ENCODE results near the gene CDH11. TPM values are rescaled to one million over a fixed set of nuclear protein-coding genes. Genes with fewer than 3 reads are reported as not detected.

The CDH11 gene
- total and polyA plus RNA-seq, 9 of the 15 experiments (the other 6 are each of a cell fraction or from before 2014, with no cell fraction given), result 0.18 TPM; not detected in 8

DNA sequence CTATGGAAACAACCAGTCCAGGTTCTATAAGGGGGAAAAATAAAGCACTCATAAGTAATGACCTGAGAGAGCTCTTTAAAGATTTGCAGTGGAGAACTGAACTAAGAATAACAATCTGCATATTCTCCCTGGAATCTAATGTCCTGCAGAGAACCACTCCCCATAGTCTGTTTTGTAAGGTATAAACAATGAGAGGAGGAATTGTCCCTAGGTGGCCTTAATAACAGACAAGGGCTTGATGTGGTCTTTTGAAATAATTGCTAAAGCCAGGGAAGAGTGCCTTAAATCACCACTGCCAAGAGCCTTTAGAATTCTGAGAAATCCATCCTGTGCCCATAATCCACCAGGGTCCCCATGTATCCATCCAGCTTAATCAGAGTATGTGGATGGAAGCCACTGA, 106.3 kb downstream of the CDH11 start:
- no peak for DNase-seq (ENCODE audit: extremely low read depth in 1 of 4, low spot score in 3 of 4)
- TF ChIP-seq, protein P1, sequence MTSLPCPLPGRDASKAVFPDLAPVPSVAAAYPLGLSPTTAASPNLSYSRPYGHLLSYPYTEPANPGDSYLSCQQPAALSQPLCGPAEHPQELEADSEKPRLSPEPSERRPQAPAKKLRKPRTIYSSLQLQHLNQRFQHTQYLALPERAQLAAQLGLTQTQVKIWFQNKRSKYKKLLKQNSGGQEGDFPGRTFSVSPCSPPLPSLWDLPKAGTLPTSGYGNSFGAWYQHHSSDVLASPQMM (CRISPR knock-in tag; IDR thresholded peaks at IDR 0.05), result no peak
- TF ChIP-seq, protein P2, sequence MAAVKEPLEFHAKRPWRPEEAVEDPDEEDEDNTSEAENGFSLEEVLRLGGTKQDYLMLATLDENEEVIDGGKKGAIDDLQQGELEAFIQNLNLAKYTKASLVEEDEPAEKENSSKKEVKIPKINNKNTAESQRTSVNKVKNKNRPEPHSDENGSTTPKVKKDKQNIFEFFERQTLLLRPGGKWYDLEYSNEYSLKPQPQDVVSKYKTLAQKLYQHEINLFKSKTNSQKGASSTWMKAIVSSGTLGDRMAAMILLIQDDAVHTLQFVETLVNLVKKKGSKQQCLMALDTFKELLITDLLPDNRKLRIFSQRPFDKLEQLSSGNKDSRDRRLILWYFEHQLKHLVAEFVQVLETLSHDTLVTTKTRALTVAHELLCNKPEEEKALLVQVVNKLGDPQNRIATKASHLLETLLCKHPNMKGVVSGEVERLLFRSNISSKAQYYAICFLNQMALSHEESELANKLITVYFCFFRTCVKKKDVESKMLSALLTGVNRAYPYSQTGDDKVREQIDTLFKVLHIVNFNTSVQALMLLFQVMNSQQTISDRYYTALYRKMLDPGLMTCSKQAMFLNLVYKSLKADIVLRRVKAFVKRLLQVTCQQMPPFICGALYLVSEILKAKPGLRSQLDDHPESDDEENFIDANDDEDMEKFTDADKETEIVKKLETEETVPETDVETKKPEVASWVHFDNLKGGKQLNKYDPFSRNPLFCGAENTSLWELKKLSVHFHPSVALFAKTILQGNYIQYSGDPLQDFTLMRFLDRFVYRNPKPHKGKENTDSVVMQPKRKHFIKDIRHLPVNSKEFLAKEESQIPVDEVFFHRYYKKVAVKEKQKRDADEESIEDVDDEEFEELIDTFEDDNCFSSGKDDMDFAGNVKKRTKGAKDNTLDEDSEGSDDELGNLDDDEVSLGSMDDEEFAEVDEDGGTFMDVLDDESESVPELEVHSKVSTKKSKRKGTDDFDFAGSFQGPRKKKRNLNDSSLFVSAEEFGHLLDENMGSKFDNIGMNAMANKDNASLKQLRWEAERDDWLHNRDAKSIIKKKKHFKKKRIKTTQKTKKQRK (IDR thresholded peaks at IDR 0.05; ENCODE audit: borderline replicate concordance, low read depth, low read length), result no peak
- TF ChIP-seq ZNF77 (CRISPR knock-in tag; IDR thresholded peaks at IDR 0.05) (no peak), ZEB2 (IDR thresholded peaks at IDR 0.05) (no peak), MED1 (CRISPR knock-in tag; IDR thresholded peaks at IDR 0.05; ENCODE audit: borderline replicate concordance) (no peak), SLC30A9 (CRISPR knock-in tag; IDR thresholded peaks at IDR 0.05) (no peak), ZNF41 (CRISPR knock-in tag; conservative IDR thresholded peaks at IDR 0.05) (no peak), HNRNPL (IDR thresholded peaks at IDR 0.05; ENCODE audit: low read depth, low read length) (no peak), PCBP1 (IDR thresholded peaks at IDR 0.05; ENCODE audit: low read depth, low read length, poor library complexity, severe bottlenecking) (no peak), ZBTB7A (IDR thresholded peaks at IDR 0.05; ENCODE audit: borderline replicate concordance, control insufficient read depth, low read depth, low read length) (no peak), ZNF644 (tag; IDR thresholded peaks at IDR 0.05; ENCODE audit: low read depth) (no peak), SMAD3 (CRISPR knock-in tag; conservative IDR thresholded peaks at IDR 0.05) (no peak)
- TF ChIP-seq, protein P3, sequence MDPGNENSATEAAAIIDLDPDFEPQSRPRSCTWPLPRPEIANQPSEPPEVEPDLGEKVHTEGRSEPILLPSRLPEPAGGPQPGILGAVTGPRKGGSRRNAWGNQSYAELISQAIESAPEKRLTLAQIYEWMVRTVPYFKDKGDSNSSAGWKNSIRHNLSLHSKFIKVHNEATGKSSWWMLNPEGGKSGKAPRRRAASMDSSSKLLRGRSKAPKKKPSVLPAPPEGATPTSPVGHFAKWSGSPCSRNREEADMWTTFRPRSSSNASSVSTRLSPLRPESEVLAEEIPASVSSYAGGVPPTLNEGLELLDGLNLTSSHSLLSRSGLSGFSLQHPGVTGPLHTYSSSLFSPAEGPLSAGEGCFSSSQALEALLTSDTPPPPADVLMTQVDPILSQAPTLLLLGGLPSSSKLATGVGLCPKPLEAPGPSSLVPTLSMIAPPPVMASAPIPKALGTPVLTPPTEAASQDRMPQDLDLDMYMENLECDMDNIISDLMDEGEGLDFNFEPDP (CRISPR knock-in tag; IDR thresholded peaks at IDR 0.05), result no peak
- TF ChIP-seq, protein P4, sequence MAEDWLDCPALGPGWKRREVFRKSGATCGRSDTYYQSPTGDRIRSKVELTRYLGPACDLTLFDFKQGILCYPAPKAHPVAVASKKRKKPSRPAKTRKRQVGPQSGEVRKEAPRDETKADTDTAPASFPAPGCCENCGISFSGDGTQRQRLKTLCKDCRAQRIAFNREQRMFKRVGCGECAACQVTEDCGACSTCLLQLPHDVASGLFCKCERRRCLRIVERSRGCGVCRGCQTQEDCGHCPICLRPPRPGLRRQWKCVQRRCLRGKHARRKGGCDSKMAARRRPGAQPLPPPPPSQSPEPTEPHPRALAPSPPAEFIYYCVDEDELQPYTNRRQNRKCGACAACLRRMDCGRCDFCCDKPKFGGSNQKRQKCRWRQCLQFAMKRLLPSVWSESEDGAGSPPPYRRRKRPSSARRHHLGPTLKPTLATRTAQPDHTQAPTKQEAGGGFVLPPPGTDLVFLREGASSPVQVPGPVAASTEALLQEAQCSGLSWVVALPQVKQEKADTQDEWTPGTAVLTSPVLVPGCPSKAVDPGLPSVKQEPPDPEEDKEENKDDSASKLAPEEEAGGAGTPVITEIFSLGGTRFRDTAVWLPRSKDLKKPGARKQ (CRISPR knock-in tag; IDR thresholded peaks at IDR 0.05), result no peak
- H3K4me2 ChIP-seq (ENCODE audit: insufficient read depth, low read length), result no peak overlapping the region
- in situ Hi-C loops (cut with MboI) (no loop called here), intact Hi-C loops (cut with micrococcal nuclease) (no loop called here)
- FAIRE-seq, result no peak
- POLR2A ChIA-PET, result no interaction called here
- H3K9me3 ChIP-seq (replicated peaks; ENCODE audit: control insufficient read depth, insufficient read depth, low read depth, low read length), result no peaks in the 10 kb centered on the region; the same call in 1 of the 2 replicates
- no peaks in the 10 kb centered on the region for H3K79me2 ChIP-seq (ENCODE audit: control insufficient read depth, insufficient read depth, low read length)
- H3K9me1 ChIP-seq (ENCODE audit: control insufficient read depth, insufficient read depth, low read length), result no peaks in the 10 kb centered on the region
- no peak overlapping the region for H3K9ac ChIP-seq (ENCODE audit: insufficient read depth in 1 of 2, low read depth in 2 of 2, low read length in 2 of 2)
- no TSS peak for BruUV-seq (replicated peaks)
- H3K36me3 ChIP-seq (ENCODE audit: control insufficient read depth, insufficient read depth, low read length), result no peaks in the 10 kb centered on the region
- no peak overlapping the region for H2AFZ ChIP-seq (ENCODE audit: low read depth, low read length)
- no peaks in the 10 kb centered on the region for H3K27me3 ChIP-seq (ENCODE audit: control insufficient read depth in 2 of 2, insufficient read depth in 2 of 2, low read length in 2 of 2)
- CTCF ChIA-PET (ENCODE audit: low intra/inter-chr PET ratio), result no interaction called here
- no peak overlapping the region for H3K27ac ChIP-seq (ENCODE audit: extremely low read depth, low read depth, low read length)
- H4K20me1 ChIP-seq (replicated peaks; ENCODE audit: control insufficient read depth, insufficient read depth, low read length), result no peaks in the 10 kb centered on the region
- ATAC-seq, result no peak
- no peak overlapping the region for H3K4me3 ChIP-seq
- no peaks in the 10 kb centered on the region for H3K4me1 ChIP-seq (replicated peaks in 1 of 2; ENCODE audit: control insufficient read depth in 2 of 2, insufficient read depth in 2 of 2, low read length in 2 of 2)

Measured in K562 (cell line).